KOPT-K1 (cell line): ENCODE data around the gene ATP5F1E.
"Not testable (repeated sequence)": the region's sequence is repeated elsewhere in the genome, so short reads cannot be mapped to it uniquely, and the experiment has no call there.

ENCODE experiments used
- H3K27ac ChIP-seq: fragments of 200-600 bp; sonication (generic); 2 replicates; pipeline ENCODE4 v1.5.1; 2016; ENCODE audit warnings: antibody characterized with exemption, mild to moderate bottlenecking, low read depth, low read length; ENCODE audit not compliant: poor library complexity, severe bottlenecking
- H3K36me3 ChIP-seq: fragments of 200-600 bp; sonication (generic); 2 replicates; pipeline ENCODE4 v1.5.1; 2017; ENCODE audit warnings: antibody characterized with exemption, mild to moderate bottlenecking, low read length, moderate library complexity; ENCODE audit not compliant: insufficient read depth
- H3K9me3 ChIP-seq: fragments of 200-600 bp; sonication (generic); 2 replicates; pipeline ENCODE4 v1.5.1; 2017; ENCODE audit warnings: antibody characterized with exemption, low read length, mild to moderate bottlenecking; ENCODE audit not compliant: insufficient read depth, poor library complexity, severe bottlenecking

ATP5F1E gene

DNA sequence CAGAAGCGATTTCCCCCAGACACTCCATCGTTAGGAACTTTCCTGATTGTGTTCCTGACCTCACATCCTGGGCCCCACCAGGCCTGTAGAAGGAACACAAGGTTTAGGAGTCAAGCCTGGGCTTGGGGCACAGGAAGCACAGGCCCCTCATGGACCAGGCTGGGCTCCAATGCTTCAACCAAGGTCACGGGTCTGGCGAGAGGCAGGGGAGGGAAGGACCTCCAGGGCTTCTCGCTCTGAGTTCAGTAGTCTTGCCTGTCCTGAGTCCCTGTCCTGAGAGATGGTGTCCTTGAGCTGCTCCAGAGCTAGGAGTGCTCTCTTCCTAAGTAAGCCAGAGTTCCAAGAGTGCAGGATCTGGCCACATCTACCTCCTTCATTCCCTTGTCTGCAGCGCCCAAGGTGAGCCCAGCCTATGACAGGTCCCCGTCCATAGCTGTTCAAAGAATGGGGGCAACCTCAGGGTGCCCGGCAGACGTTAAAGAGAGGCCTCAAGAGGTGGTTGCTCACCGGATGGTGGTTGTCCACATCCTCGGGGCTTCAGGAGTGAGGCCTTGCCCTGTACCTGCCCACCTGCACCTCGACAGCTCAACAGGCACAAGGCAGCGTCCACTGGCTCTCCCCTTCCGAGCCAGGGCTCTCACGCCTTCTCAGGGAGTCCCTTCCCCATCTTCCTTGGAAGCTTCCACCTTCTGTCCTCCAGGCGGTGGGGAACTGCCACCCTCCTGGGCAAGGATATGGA is 14.5 kb downstream of the ATP5F1E start:
- peaks cover 2% of the 10 kb centered on the region for H3K36me3 ChIP-seq
- no peak overlapping the region for H3K27ac ChIP-seq
- H3K9me3 ChIP-seq = no peaks in the 10 kb centered on the region

DNA sequence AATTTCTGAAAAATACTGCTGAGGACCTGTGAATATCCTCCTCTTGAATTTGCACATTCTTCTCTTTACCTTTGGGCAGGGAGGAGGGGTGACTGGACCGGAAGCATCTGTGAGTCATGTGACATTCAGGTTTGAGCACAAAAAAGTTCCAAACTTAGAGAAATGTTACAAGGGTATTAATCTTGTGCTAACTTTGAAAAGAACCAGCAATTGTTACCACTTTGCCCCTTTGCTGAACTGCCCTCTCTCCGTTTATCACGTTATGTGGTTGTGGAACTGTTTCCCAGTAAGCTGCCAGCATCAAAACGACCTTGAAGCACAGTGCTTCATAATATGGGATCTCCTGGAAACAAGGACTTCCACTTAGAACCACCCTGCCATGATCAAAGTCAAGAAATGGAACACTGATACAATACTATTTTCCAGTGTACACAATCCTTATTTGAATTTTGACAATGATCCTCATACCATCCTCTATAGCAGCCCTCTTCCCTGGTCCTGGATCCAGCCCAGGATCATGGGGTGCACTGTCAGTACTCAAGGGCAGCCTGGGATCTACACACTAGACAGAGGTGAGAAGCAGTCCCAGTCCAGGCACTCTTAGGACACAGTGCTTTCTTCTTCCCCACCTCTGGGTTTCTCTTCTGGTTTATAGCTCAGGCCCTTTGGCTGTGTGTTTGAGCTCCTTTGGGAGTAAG is 15.2 kb downstream of the ATP5F1E start:
- H3K27ac ChIP-seq = no peak overlapping the region
- H3K36me3 ChIP-seq = no peaks in the 10 kb centered on the region; the same call in 1 of the 2 replicates
- no peaks in the 10 kb centered on the region for H3K9me3 ChIP-seq

DNA sequence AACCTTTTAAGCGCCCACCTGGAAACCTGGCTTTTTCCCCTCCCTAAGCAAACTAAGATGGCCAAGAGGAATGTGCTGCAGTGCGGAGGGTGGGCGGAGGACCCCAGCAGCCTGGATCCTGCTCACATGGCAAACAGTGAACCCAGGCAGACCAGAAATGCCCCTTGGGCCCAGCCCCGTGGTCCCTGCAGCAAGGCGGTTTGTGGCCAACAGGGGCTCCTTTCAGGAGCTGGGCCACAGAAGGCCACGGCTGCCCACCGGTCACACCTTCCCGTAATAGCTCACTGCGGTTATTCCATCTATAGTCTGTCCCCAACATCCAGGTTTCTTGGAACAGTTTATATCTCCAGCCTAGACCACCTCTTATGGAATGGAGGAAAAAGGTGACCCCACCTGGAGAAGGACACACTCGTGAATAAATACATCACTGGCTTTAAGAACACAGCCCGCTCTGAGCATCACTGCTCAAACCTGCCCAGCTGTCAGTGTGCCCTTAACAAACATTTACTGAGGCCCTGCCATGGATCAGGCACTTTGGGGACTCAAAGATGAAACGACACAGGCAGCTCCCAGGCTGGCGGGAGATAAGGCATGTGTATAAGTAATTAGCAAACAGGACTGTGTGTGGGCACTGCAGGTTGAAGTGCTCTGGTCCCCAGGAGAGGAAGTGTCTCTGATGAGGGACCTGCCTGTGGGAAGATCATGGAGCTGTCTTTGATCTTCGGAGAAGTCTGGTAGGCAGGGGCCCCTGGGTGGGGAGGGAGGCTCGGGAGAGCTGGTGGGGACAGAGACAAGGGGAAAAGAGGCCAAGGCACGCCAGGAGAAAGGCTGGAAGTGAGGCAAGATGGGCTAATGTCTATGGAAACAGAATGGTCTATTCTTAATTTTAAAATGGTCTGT is 16.1 kb downstream of the ATP5F1E start:
- Histone ChIP-seq H3K27ac (no peak overlapping the region), H3K36me3 (no peaks in the 10 kb centered on the region; the same call in 1 of the 2 replicates), H3K9me3 (no peaks in the 10 kb centered on the region)

DNA sequence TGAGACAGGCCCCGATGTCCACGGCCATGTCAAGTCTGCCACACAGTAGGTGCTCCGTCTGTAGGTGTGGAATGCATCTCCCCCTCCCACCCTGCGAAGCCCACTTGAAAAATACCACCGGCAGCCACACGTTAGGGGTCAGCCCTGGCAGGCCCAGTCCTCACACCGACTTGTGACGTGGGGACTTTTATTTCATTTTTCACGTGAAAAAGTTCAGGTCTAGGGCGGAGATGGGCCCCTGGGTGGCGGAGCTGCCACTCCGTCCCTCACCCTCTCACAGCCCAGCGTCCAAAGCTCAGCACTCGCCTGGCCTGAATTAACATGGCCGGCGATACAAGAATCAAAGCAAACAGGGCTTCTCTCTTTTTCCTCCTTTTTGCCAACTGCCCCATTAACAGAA is 16.7 kb downstream of the ATP5F1E start:
- H3K27ac ChIP-seq = no peak overlapping the region
- H3K9me3 ChIP-seq = no peaks in the 10 kb centered on the region
- H3K36me3 ChIP-seq = no peaks in the 10 kb centered on the region; the same call in 1 of the 2 replicates

DNA sequence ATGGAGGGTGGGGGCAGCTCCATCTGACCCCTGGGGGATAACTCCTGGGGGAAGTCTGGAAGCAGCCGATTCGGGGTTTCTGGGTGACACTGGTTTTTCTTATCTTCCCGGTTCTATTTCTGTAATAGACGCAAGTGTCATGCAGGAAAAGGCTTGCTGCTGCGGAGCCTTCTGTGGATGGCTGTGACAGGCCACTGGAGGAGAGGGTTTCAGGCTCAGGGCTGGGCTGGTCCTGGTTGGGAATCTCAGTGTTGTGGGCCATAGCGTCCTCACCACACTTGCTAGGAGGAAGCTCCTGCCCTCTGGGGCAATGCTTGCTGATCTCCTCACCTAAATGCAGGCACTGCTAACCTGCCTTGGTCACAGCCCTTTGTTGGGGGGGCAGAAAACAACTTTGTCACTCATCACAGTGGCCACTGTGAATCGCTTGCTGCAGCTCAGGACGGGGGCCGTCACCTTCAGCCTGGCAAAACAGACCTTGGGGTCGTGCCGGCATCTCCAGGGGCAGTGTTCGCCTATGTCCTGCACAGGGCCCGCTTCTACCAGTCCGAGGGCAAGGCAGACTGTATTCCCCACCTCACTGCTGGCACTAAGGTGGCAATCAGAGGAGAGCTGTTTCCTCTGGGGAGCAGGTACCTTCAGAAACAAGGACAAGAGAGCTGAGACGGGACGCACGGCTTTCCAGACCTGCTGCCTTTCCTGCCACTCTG is 17.3 kb downstream of the ATP5F1E start:
- no peak overlapping the region for H3K27ac ChIP-seq
- no peaks in the 10 kb centered on the region; the same call in 1 of the 2 replicates for H3K36me3 ChIP-seq
- H3K9me3 ChIP-seq = no peaks in the 10 kb centered on the region

DNA sequence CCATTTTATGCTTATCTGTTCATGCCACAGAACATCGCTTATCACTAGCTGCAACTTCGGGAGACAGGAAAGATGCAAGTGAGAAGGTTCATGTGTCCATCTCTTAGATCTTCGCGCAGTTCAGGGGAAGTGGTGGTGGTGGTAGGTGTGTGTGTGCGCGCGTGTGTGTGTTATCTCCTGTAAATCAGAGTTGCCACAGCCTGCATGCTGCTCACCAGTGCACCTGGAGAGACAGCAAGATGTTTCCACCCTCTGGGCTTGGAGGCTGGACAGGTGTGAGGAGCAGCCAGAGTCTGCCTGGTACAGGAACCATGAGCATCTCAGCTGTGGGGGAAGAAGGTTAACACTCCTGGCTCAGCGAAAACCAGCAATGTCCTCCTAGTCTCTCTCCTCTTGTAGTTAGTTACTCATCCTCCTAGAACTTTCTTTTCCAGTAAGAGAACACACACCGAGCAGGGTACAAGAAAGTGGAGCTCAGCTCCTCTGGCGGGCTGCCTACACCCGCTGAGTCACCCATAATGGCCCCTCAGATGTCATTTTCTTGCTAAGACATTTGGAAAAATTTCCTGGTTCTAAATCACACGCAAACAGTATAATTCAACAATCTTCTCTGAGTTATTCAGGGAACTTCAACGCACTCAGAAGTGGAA is 18.1 kb downstream of the ATP5F1E start:
- Histone ChIP-seq H3K36me3 (no peaks in the 10 kb centered on the region; the same call in 1 of the 2 replicates), H3K27ac (no peak overlapping the region), H3K9me3 (no peaks in the 10 kb centered on the region)

DNA sequence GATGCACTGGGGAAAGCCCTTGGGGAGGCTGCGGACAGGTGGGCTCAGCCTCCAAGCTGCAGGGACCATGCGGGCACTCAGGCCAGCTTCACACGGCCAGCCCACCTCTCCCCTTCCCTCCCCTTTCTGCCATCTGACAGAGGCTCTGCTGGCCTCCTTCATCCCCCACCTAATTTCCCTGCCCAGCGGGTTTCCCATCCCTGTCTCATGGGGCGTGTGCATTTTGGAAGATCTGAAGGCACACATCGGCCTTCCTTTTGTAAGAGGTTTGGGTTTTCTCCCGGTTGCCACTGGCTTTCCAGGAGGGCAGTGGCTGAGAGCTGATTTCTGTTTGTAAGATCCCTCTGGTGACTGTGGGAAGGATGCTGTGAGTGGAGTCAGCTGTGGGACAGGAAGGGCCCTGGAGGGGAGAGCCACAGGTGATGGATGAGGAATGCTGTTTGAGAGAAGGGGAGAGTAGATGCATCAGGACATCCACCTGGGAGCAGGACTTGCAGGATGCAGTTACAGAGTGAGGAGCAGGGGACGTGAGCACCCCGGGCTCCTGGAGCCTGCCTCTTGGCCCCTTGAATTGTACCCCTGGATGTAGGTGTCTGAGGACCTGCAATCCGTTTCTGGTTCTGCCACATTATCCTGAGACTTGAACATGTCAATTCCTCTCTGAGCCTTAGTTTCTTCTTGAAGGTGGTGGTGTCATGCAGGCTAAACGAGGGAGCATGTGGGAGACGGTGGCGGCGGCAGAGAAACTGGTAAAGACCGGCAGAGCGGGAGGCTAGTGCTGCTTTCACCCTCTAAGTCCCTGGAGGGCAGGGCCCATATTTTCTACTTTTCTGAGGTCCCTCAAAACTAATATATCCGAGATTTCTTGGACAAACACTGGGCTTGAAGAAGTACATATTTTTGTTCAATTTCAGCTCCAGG is 18.8 kb downstream of the ATP5F1E start:
- Histone ChIP-seq H3K27ac (no peak overlapping the region), H3K9me3 (no peaks in the 10 kb centered on the region), H3K36me3 (no peaks in the 10 kb centered on the region)

DNA sequence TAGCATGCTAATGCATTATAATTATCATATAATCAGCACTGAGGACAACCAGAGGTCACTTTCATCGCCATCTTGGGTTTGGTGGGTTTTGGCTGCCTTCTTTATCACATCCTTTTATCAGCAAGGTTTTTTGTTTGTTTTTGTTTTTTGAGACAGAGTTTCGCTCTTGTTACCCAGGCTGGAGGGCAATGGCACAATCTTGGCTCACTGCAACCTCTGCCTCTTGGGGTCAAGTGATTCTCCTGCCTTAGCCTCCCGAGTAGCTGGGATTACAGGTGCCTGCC is 20.3 kb downstream of the ATP5F1E start:
- H3K9me3 ChIP-seq, H3K27ac ChIP-seq, H3K36me3 ChIP-seq: not testable (repeated sequence)

DNA sequence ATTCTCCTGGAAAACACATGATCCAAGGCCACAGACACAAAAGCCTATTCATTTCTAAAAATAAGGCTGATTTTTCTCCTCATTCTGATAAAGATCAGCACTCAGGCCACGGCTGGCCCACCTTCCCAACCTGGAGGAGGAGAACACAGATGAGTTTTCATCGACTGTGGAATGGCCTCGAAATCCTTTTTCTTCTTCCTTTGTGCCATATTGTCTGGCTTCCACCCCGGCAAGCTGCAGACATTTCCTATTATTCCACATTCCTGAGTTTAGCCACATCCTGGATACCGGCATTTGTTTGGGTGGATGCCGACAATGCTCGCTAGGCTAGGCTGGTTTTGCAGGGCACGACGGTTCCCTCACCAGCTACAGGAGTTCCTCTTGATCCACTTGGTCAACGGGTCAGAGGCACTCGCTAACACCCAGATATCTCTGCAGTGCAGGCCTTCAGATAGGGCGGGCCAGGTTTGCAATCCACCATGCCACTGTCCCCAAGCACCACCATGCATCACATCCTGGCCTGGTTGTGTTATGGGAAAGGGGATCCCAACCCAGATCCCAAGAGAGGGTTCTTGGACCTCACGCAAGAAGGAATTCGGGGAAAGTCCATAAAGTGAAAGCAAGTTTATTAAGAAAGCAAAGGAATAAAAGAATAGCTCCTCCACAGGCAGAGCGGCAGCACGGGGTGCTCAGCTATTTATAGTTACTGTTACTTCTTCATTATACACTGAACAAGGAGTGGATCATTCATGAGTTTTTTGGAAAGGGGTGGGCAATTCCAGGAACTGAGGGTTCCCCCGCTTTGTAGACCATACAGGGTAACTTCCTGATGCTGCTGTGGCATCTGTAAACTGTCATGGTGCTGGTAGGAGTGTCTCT is 20.9 kb downstream of the ATP5F1E start:
- no peak overlapping the region for H3K27ac ChIP-seq
- no peaks in the 10 kb centered on the region for H3K9me3 ChIP-seq
- H3K36me3 ChIP-seq = no peaks in the 10 kb centered on the region

DNA sequence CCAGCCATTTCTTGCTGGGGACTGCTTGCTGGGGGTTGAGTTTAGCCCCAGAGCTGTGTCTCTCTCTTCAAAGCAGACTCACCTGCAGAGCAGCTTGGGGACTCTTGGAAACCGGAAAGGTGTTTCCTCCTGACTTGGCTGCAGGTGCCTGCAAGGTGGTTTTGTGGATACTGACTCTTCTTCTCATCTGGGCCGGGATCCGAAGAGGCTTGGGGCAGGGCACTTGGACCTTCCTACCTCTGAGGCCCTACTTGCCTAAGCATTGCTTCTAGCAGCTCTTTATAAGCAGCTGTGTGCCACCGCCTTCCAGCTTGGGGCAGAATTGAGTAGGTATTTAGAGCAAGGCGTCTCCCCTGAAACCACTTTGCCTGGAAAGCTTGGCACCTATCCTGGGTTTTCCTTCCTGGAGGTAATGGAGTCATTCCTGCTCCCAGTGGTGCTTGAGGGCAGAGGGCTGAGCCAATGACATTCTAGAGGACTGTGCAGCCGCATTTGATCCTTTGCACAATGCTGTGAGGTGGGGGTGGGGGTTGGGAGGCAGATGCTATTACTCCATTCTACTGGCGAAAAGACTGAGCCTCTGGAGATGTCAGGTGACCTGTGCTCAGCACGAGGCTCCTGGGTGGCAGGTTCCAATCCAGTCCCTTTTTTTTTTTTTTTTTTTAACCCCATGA is 21.7 kb downstream of the ATP5F1E start:
- Histone ChIP-seq H3K27ac (no peak overlapping the region), H3K36me3 (no peaks in the 10 kb centered on the region), H3K9me3 (no peaks in the 10 kb centered on the region)

DNA sequence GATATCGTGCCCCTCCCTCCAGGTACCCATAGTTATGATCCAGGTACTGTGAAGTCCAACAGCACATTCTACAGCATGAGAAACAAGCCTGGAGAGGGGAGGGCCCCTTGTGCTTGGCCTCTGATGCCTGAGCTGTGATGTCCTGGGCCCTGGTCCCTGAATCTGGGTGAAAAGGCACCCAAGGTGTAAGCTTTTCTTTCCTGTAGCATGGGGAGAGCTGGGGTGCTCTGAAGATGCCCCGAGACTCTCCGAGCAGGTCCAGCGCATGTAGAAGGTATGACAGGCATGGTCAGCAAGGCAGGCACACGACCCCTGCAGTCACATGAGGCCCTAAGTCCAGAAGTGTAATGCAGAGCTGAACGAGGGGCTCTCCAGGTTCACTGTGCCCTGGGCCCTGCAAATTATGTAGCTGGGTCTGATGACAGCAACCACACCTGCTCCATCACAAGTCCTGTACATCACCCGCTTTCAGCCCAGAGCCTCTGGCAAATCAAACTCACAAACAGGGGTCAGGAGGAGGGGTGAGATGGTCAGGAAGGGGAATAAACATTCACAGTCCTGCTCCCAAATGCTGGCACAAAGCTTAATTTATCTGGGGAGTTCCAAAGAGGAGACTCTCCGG is 23.3 kb downstream of the ATP5F1E start:
- no peaks in the 10 kb centered on the region for H3K36me3 ChIP-seq
- no peaks in the 10 kb centered on the region for H3K9me3 ChIP-seq
- H3K27ac ChIP-seq = no peak overlapping the region
